Type B pancreatic cell (in vitro differentiated cells): ENCODE results near the gene GGCX. TPM values are rescaled to one million over a fixed set of nuclear protein-coding genes. Genes with fewer than 3 reads are reported as not detected.
A peak's percentile ranks its signal among the peaks of the same experiment; 100 is the strongest.
"Not testable (repeated sequence)": the region's sequence is repeated elsewhere in the genome, so short reads cannot be mapped to it uniquely, and the experiment has no call there.

Experiments used
- DNase-seq: peaks from one replicate; pipeline ENCODE4 v3.0.0; 2021; ENCODE audit warnings: mixed read lengths; ENCODE audit not compliant: unreplicated experiment; ENCODE audit errors: extremely low spot score
- H3K27ac Mint-ChIP-seq: 2 replicates; pipeline ENCODE4 v1.8.0; 2021; ENCODE audit warnings: mild to moderate bottlenecking, mixed read lengths
- H3K27me3 Mint-ChIP-seq: 2 replicates; pipeline ENCODE4 v1.8.0; 2021; ENCODE audit warnings: mixed read lengths
- H3K36me3 Mint-ChIP-seq: 2 replicates; pipeline ENCODE4 v1.8.0; 2021; ENCODE audit warnings: mixed read lengths
- H3K4me1 Mint-ChIP-seq: one replicate; pipeline ENCODE4 v1.8.0; 2021; ENCODE audit warnings: mixed read lengths; ENCODE audit not compliant: unreplicated experiment
- H3K4me3 Mint-ChIP-seq: 2 replicates; pipeline ENCODE4 v1.8.0; 2021; ENCODE audit warnings: mild to moderate bottlenecking, mixed read lengths
- H3K9me3 Mint-ChIP-seq: 2 replicates; pipeline ENCODE4 v1.8.0; 2021; ENCODE audit warnings: mixed read lengths
- total RNA-seq: library from RNA; stranded (reverse); gene quantifications from 2 replicates; pipeline ENCODE4 v1.2.1, GENCODE V29; 2021; ENCODE audit warnings: low replicate concordance
- TF ChIP-seq, protein P1 (sequence below): fragments of 200-600 bp; sonication (generic); conservative IDR thresholded peaks from 2 replicates; pipeline ENCODE4 v1.5.0; 2021; ENCODE audit warnings: antibody characterized with exemption, mild to moderate bottlenecking

Gene GGCX
- total RNA-seq, 1 donor from 2014 or later, result 76.2 TPM

DNA sequence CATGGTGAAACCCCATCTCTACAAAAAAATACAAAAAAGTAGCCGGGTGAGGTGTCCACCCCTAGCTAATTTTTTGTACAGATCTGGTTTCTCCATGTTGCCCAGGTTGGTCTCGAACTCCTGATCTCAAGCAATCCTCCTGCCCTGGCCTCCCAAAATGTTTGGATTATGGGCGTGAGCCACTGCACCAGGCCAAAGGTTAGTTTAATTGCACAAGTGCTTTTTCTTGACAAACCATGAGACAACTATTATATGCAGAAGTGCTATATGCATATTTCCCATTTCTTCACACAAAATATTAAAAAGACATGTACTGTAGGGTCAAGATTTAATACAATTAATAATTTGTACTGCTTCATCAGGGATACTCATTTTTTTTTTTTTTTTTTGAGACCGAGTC, 5.0 kb upstream of the GGCX start:
- Mint-ChIP-seq H3K36me3 (no peaks in the 10 kb centered on the region), H3K4me3 (no peak overlapping the region), H3K27ac (no peak overlapping the region), H3K9me3 (no peaks in the 10 kb centered on the region), H3K4me1 (peaks cover 5% of the 10 kb centered on the region), H3K27me3 (peaks cover 18% of the 10 kb centered on the region)
- no peak for DNase-seq
- TF ChIP-seq, protein P1, sequence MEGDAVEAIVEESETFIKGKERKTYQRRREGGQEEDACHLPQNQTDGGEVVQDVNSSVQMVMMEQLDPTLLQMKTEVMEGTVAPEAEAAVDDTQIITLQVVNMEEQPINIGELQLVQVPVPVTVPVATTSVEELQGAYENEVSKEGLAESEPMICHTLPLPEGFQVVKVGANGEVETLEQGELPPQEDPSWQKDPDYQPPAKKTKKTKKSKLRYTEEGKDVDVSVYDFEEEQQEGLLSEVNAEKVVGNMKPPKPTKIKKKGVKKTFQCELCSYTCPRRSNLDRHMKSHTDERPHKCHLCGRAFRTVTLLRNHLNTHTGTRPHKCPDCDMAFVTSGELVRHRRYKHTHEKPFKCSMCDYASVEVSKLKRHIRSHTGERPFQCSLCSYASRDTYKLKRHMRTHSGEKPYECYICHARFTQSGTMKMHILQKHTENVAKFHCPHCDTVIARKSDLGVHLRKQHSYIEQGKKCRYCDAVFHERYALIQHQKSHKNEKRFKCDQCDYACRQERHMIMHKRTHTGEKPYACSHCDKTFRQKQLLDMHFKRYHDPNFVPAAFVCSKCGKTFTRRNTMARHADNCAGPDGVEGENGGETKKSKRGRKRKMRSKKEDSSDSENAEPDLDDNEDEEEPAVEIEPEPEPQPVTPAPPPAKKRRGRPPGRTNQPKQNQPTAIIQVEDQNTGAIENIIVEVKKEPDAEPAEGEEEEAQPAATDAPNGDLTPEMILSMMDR, result no peak

DNA sequence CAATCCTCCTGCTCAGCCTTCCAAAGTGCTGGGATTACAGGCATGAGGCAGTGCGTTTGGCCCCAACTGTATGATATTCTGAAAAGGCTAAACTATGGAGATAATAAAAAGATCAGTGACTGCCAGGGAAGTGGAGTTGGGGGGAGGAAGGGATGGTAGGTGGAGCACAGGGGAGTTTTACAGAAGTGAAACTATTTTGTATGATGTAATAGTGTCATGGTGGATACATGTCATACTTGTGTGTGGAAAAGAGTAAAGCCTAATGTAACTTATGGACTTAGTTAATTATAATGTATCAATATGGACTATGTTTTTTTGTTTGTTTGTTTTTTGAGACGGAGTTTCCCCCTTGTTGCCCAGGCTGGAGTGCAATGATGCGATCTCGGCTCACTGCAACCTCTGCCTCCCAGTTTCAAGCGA, 2.9 kb upstream of the GGCX start:
- Mint-ChIP-seq H3K4me1 (peaks cover 18% of the 10 kb centered on the region), H3K9me3 (no peaks in the 10 kb centered on the region), H3K27ac (peak overlapping the region; percentile 57), H3K36me3 (no peaks in the 10 kb centered on the region), H3K4me3 (peak overlapping the region; percentile 32), H3K27me3 (peaks cover 3% of the 10 kb centered on the region)
- DNase-seq, result no peak
- TF ChIP-seq, protein P1, result no peak

DNA sequence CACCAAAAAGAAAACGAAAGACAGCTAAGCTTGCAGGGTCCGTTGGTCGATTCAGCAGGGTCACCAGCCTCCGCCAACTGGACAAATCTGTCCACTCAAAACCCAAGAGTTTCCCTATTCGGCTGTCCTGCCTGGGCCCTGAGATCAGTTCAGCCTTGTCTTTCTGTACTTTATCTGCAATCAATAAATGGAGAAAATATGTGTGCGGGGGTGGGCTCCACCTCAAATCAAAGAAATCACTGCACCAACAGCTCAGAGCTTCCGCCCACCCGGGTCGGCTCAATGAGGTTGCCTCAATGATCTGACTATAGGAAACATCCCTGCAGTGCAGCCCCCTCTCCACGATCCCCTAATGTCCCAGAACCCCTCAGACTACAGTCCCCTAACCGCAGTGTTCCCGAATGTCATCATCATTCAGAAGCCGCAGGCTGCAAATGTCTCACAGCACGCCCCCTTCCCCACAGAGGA, 447 bp downstream of the GGCX start:
- peaks cover 7% of the 10 kb centered on the region for H3K36me3 Mint-ChIP-seq
- peak overlapping the region; percentile 99 for H3K4me3 Mint-ChIP-seq
- peaks cover 26% of the 10 kb centered on the region for H3K4me1 Mint-ChIP-seq
- no peak for DNase-seq
- TF ChIP-seq, protein P1, result no peak
- no peaks in the 10 kb centered on the region for H3K27me3 Mint-ChIP-seq
- H3K9me3 Mint-ChIP-seq, result no peaks in the 10 kb centered on the region
- peak overlapping the region; percentile 99 for H3K27ac Mint-ChIP-seq

DNA sequence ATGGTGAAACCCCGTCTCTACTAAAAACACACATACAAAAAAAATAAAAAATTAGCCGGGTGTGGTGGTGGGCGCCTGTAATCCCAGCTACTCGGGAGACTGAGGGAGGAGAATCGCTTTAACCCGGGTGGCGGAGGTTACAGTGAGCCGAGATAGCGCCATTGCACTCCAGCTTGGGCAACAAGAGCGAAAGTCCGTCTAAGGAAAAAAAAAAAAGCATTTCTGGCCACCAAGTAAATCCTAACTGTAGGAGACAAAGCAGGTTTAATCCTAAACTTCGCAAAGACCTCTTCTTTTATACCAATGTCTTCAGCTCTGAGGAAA, 928 bp downstream of the GGCX start:
- not testable (repeated sequence) for H3K36me3 Mint-ChIP-seq, H3K9me3 Mint-ChIP-seq, H3K27me3 Mint-ChIP-seq, DNase-seq
- peak overlapping the region; percentile 99 for H3K4me3 Mint-ChIP-seq
- H3K4me1 Mint-ChIP-seq, result peaks cover 26% of the 10 kb centered on the region
- H3K27ac Mint-ChIP-seq, result peak overlapping the region; percentile 99

DNA sequence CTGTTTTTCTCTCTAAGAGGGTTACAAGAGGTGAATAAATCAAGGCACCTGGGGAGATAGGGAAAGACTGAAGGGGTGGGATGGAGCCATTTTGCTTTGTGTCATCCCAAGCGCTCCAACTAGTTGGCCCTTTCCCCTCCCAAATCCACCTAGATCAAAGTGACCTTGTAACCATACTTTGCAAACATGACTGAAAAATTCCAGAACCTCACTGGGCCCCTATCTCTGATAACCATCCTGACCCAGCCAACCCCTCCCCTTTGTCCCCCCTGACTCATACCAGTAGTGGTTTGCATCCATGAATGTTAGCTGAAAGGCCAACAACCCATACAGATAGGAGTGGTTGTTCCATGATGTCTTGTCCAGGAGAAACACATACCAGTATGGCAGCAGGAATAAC, 3.1 kb downstream of the GGCX start:
- H3K27me3 Mint-ChIP-seq, result no peaks in the 10 kb centered on the region
- no peaks in the 10 kb centered on the region for H3K9me3 Mint-ChIP-seq
- H3K27ac Mint-ChIP-seq, result no peak overlapping the region
- H3K36me3 Mint-ChIP-seq, result peaks cover 7% of the 10 kb centered on the region
- DNase-seq, result no peak
- peaks cover 26% of the 10 kb centered on the region for H3K4me1 Mint-ChIP-seq
- H3K4me3 Mint-ChIP-seq, result peak overlapping the region; percentile 24
- TF ChIP-seq, protein P1, result no peak

DNA sequence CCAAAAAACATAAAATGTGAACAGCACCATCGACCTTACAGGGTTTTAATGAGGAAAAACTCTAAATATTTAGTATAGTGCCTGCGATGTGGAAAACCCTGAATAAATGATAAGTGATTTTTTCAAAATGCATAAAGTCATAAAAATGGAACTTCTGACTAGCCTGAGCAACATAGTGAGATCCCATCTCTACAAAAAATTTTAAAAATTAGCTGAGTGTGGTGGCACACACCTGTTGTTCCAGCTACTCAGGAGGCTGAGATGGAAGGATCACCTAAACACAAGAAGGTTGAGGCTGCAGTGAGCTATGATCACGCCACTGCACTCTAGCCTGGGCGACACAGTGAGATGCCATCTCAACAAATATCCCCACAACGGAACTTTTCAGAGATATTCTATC, 4.2 kb downstream of the GGCX start:
- H3K27me3 Mint-ChIP-seq, result no peaks in the 10 kb centered on the region
- H3K4me3 Mint-ChIP-seq, result no peak overlapping the region
- DNase-seq, result no peak
- no peak overlapping the region for H3K27ac Mint-ChIP-seq
- H3K9me3 Mint-ChIP-seq, result no peaks in the 10 kb centered on the region
- H3K36me3 Mint-ChIP-seq, result peaks cover 9% of the 10 kb centered on the region
- TF ChIP-seq, protein P1, result no peak
- peaks cover 28% of the 10 kb centered on the region for H3K4me1 Mint-ChIP-seq
